ENCODE data around the gene DHX35. TPM values are rescaled to one million over a fixed set of nuclear protein-coding genes. Genes with fewer than 3 reads are reported as not detected.

The DHX35 gene
- total RNA-seq, 2 donors from 2014 or later: 12.2 to 16.1 TPM

GRCh38 chr20:38965264-38965663 lies 3.1 kb downstream of the DHX35 start:
- H3K9ac ChIP-seq (ENCODE audit: extremely low read depth, low read length, poor library complexity, severe bottlenecking): no peak overlapping the region
- no peak for TF ChIP-seq CTCF (conservative IDR thresholded peaks at IDR 0.05)
- H3K4me3 ChIP-seq (ENCODE audit: low read length): no peak overlapping the region
- peaks cover 16% of the 10 kb centered on the region for H3K36me3 ChIP-seq (ENCODE audit: control insufficient read depth, insufficient read depth, low read length)
- Mint-ChIP-seq H3K4me1 (peaks cover 10% of the 10 kb centered on the region), H3K4me3 (no peak overlapping the region), H3K36me3 (ENCODE audit: low read depth) (peaks cover 22% of the 10 kb centered on the region), H3K27me3 (ENCODE audit: insufficient read depth) (no peaks in the 10 kb centered on the region), H3K9me3 (no peaks in the 10 kb centered on the region), H3K27ac (no peak overlapping the region)
- DNase-seq: no peak
- no peaks in the 10 kb centered on the region for H3K4me1 ChIP-seq (ENCODE audit: control insufficient read depth, insufficient read depth, low read length)
- no peaks in the 10 kb centered on the region for H3K27me3 ChIP-seq (ENCODE audit: control insufficient read depth, insufficient read depth, low read length, poor library complexity, severe bottlenecking)
- no peaks in the 10 kb centered on the region for H3K9me3 ChIP-seq (ENCODE audit: control insufficient read depth, low read length)
- no peak overlapping the region for H3K27ac ChIP-seq (ENCODE audit: low read depth, low read length)

- H3K36me3 ChIP-seq (ENCODE audit: control insufficient read depth, insufficient read depth, low read length): peaks cover 33% of the 10 kb centered on the region
- Mint-ChIP-seq H3K36me3 (ENCODE audit: low read depth) (peaks cover 34% of the 10 kb centered on the region), H3K27me3 (ENCODE audit: insufficient read depth) (no peaks in the 10 kb centered on the region), H3K4me1 (peaks cover 1% of the 10 kb centered on the region), H3K9me3 (no peaks in the 10 kb centered on the region), H3K27ac (no peak overlapping the region), H3K4me3 (no peak overlapping the region)
- no peak overlapping the region for H3K27ac ChIP-seq (ENCODE audit: low read depth, low read length)
- H3K27me3 ChIP-seq (ENCODE audit: control insufficient read depth, insufficient read depth, low read length, poor library complexity, severe bottlenecking): no peaks in the 10 kb centered on the region
- no peak for TF ChIP-seq CTCF (conservative IDR thresholded peaks at IDR 0.05)
- no peaks in the 10 kb centered on the region for H3K4me1 ChIP-seq (ENCODE audit: control insufficient read depth, insufficient read depth, low read length)
- no peak overlapping the region for H3K4me3 ChIP-seq (ENCODE audit: low read length)
- no peak for DNase-seq
- H3K9me3 ChIP-seq (ENCODE audit: control insufficient read depth, low read length): no peaks in the 10 kb centered on the region
- 95 to 96% methylated on average over 5 to 6 of the region's 6 CpGs for WGBS, 2 experiments (ENCODE audit: insufficient coverage in 1 of 2, insufficient read length in 1 of 2)
- H3K9ac ChIP-seq (ENCODE audit: extremely low read depth, low read length, poor library complexity, severe bottlenecking): no peak overlapping the region
These were observed 5.9 kb downstream of the DHX35 start for GRCh38 chr20:38968090-38968489.

- no peaks in the 10 kb centered on the region for H3K4me1 Mint-ChIP-seq
- Histone ChIP-seq H3K27me3 (ENCODE audit: control insufficient read depth, insufficient read depth, low read length, poor library complexity, severe bottlenecking) (no peaks in the 10 kb centered on the region), H3K4me3 (ENCODE audit: low read length) (no peak overlapping the region), H3K9me3 (ENCODE audit: control insufficient read depth, low read length) (no peaks in the 10 kb centered on the region), H3K27ac (ENCODE audit: low read depth, low read length) (no peak overlapping the region), H3K36me3 (ENCODE audit: control insufficient read depth, insufficient read depth, low read length) (peaks cover 39% of the 10 kb centered on the region), H3K4me1 (ENCODE audit: control insufficient read depth, insufficient read depth, low read length) (no peaks in the 10 kb centered on the region), H3K9ac (ENCODE audit: extremely low read depth, low read length, poor library complexity, severe bottlenecking) (no peak overlapping the region)
- no peak overlapping the region for H3K4me3 Mint-ChIP-seq
- no peak for DNase-seq
- no peak overlapping the region for H3K27ac Mint-ChIP-seq
- no peaks in the 10 kb centered on the region for H3K9me3 Mint-ChIP-seq
- no peak for TF ChIP-seq CTCF (conservative IDR thresholded peaks at IDR 0.05)
- H3K27me3 Mint-ChIP-seq (ENCODE audit: insufficient read depth): no peaks in the 10 kb centered on the region
- peaks cover 27% of the 10 kb centered on the region for H3K36me3 Mint-ChIP-seq (ENCODE audit: low read depth)
- WGBS, 2 experiments (ENCODE audit: insufficient coverage in 1 of 2, insufficient read length in 1 of 2): 94 to 95% methylated on average over 2 to 4 of the region's 4 CpGs
These were observed 7.6 kb downstream of the DHX35 start for GRCh38 chr20:38969708-38970107.

Data from endodermal cell (in vitro differentiated cells).